K562 (cell line): ENCODE data around the gene SMG5. TPM values are rescaled to one million over a fixed set of nuclear protein-coding genes. Genes with fewer than 3 reads are reported as not detected.
A peak's percentile ranks its signal among the peaks of the same experiment; 100 is the strongest.

ENCODE experiments used
- ATAC-seq: fragments of 200-7000 bp; cut with Tn5 transposase; 3 replicates; pipeline ENCODE4 v1.9.1; 2020; ENCODE audit warnings: moderate library complexity
- BruUV-seq: library from RNA; stranded (reverse); fragments of 400-500 nt; replicated peaks from 2 replicates; lab custom pipeline; 2021; lab: Mats Ljungman, UMichigan
- CTCF ChIA-PET: fragments of 300-600 bp; formaldehyde crosslinking; extraction: SDS; loops from one replicate; lab custom pipeline; 2021; ENCODE audit warnings: low intra/inter-chr PET ratio; lab: Yijun Ruan, JAX
- POLR2A ChIA-PET: fragments of 300-600, 350-650 bp; sonication (Branson Sonifier 250); formaldehyde crosslinking; extraction: SDS; loops from one replicate; lab custom pipeline; 2021; ENCODE audit warnings: antibody characterized with exemption, inconsistent platforms; lab: Yijun Ruan, JAX
- DNase-seq, 4 experiments: peaks; one replicate each; pipeline versions ENCODE4 v3.0.0 to v3.0.0-alpha.2; 2011 to 2018; ENCODE audit warnings: low spot score in 3 of 4, mixed read lengths in 3 of 4; ENCODE audit errors: extremely low read depth in 1 of 4
- FAIRE-seq: peaks from 2 replicates; lab custom pipeline; 2011; peaks lifted over from hg19 to GRCh38; lab: Jason Lieb, UNC
- H2AFZ ChIP-seq: 2 replicates; pipeline ENCODE4 v1.6.0; 2011; ENCODE audit warnings: low read depth, low read length, control low read depth, inconsistent platforms
- H3K27ac ChIP-seq: fragments of 200-600 bp; 3 replicates; pipeline ENCODE4 v1.8.0; 2011; ENCODE audit warnings: low read depth, mild to moderate bottlenecking, control low read depth, inconsistent platforms, low read length, moderate library complexity, mixed read lengths; ENCODE audit errors: extremely low read depth
- H3K27me3 ChIP-seq, 2 experiments: fragments of 300-600 bp in 1 of 2; 2 replicates in 1 of 2; 3 replicates in 1 of 2; pipeline versions ENCODE4 v1.6.0 to v1.8.0; 2011; ENCODE audit warnings: inconsistent platforms in 2 of 2, low read length in 2 of 2, mild to moderate bottlenecking in 1 of 2, mixed read lengths in 1 of 2, moderate library complexity in 1 of 2; ENCODE audit not compliant: control insufficient read depth in 2 of 2, insufficient read depth in 2 of 2
- H3K36me3 ChIP-seq: fragments of 300-600 bp; 3 replicates; pipeline ENCODE4 v1.8.0; 2011; ENCODE audit warnings: mild to moderate bottlenecking, low read length, inconsistent platforms; ENCODE audit not compliant: control insufficient read depth, insufficient read depth
- H3K4me1 ChIP-seq, 2 experiments: fragments of 200-600 bp in 1 of 2; replicated peaks in 1 of 2; 2 replicates in 1 of 2; 3 replicates in 1 of 2; pipeline versions ENCODE4 v1.5.1 to v1.8.0; 2011; ENCODE audit warnings: inconsistent platforms in 2 of 2, low read length in 2 of 2, mild to moderate bottlenecking in 1 of 2, mixed read lengths in 1 of 2, moderate library complexity in 1 of 2; ENCODE audit not compliant: control insufficient read depth in 2 of 2, insufficient read depth in 2 of 2
- H3K4me2 ChIP-seq: 2 replicates; pipeline ENCODE4 v1.6.1; 2011; ENCODE audit warnings: low read length, control low read depth, inconsistent platforms, mixed read lengths; ENCODE audit not compliant: insufficient read depth
- H3K4me3 ChIP-seq: fragments of 200-600 bp; sonication (generic), shearing (Covaris generic); 2 replicates; pipeline ENCODE4 v1.5.1; 2016; ENCODE audit warnings: control low read depth, inconsistent platforms
- H3K79me2 ChIP-seq: fragments of 200-600 bp; 3 replicates; pipeline ENCODE4 v1.8.0; 2011; ENCODE audit warnings: low read length, inconsistent platforms; ENCODE audit not compliant: control insufficient read depth, insufficient read depth
- H3K9ac ChIP-seq, 2 experiments: 2 replicates each; pipeline versions ENCODE4 v1.6.0 to v1.6.1; 2011; ENCODE audit warnings: low read depth in 2 of 2, low read length in 2 of 2, control low read depth in 1 of 2, inconsistent platforms in 1 of 2, mild to moderate bottlenecking in 1 of 2, mixed read lengths in 1 of 2; ENCODE audit not compliant: insufficient read depth in 1 of 2
- H3K9me1 ChIP-seq: one replicate; pipeline ENCODE4 v1.6.0; 2011; ENCODE audit warnings: inconsistent platforms, mild to moderate bottlenecking, low read length, moderate library complexity; ENCODE audit not compliant: control insufficient read depth, insufficient read depth
- H3K9me3 ChIP-seq: replicated peaks from 2 replicates; pipeline ENCODE4 v1.5.1; 2011; ENCODE audit warnings: low read depth, low read length, inconsistent platforms; ENCODE audit not compliant: control insufficient read depth, insufficient read depth
- H4K20me1 ChIP-seq: replicated peaks from 2 replicates; pipeline ENCODE4 v1.6.1; 2011; ENCODE audit warnings: low read length, inconsistent platforms, mixed read lengths; ENCODE audit not compliant: control insufficient read depth, insufficient read depth
- MAFF ChIP-seq: IDR thresholded peaks from 2 replicates; pipeline ENCODE4 v1.6.1; 2012; ENCODE audit warnings: low read length, improper control_type of control experiment
- NFE2L1 ChIP-seq: fragments of 450-650 bp; IDR thresholded peaks from 2 replicates; pipeline ENCODE4 v1.6.1; 2016; ENCODE audit warnings: missing genetic modification characterization, low read depth, mild to moderate bottlenecking, missing compliant biosample characterization, moderate library complexity, borderline replicate concordance
- NFIC ChIP-seq: fragments of 450-650 bp; IDR thresholded peaks from 2 replicates; pipeline ENCODE4 v1.6.1; 2017; ENCODE audit warnings: mild to moderate bottlenecking, inconsistent platforms
- POLR2G ChIP-seq: fragments of 200-400 bp; formaldehyde crosslinking; IDR thresholded peaks from 2 replicates; pipeline ENCODE4 v1.6.1; 2017; ENCODE audit warnings: low read depth, mild to moderate bottlenecking, antibody characterized with exemption, low read length, moderate library complexity
- RFX7 ChIP-seq: fragments of 250-450 bp; sonication (Bioruptor Pico); IDR thresholded peaks from 2 replicates; pipeline ENCODE4 v1.5.1; 2021; ENCODE audit warnings: mild to moderate bottlenecking
- SP1 ChIP-seq: sonication (generic); formaldehyde crosslinking; IDR thresholded peaks from 2 replicates; pipeline ENCODE4 v1.8.1; 2022; ENCODE audit warnings: mild to moderate bottlenecking, missing genetic modification reagents
- ZNF764 ChIP-seq: fragments of 250-450 bp; sonication (Bioruptor Pico); IDR thresholded peaks from 2 replicates; pipeline ENCODE4 v1.4.0; 2020; ENCODE audit warnings: low read depth, mild to moderate bottlenecking, moderate library complexity
- ZNF77 ChIP-seq: fragments of 250-450 bp; sonication (Bioruptor Pico); IDR thresholded peaks from 2 replicates; pipeline ENCODE4 v1.5.0; 2020
- WGBS: fragments of 100-300 bp; shearing (Covaris generic); methylation state at CpG from one replicate; pipeline ENCODE4 v1.1.6; 2016; ENCODE audit warnings: low coverage, mixed read lengths; ENCODE audit not compliant: insufficient coverage; ENCODE audit errors: missing lambda C conversion rate; 5-methylcytosine and 5-hydroxymethylcytosine counted together
- in situ Hi-C: fragments of 300-500 bp; cut with MboI; formaldehyde crosslinking; loops from 4 replicates; pipeline ENCODE4 v1.15.0; 2018; ENCODE audit warnings: inconsistent platforms, mixed read lengths
- intact Hi-C: fragments of 100-400 bp; cut with micrococcal nuclease; formaldehyde crosslinking; loops from 2 replicates; pipeline ENCODE4 v1.14.2; 2022
- polyA plus RNA-seq, 8 experiments: library from polyadenylated mRNA; depleted of rRNA in 4 of 8; stranded (reverse) in 5 of 8; unstranded in 3 of 8; fragments of >200 nt; fragmentation: Nextera tagmentation in 2 of 8; fragmentation: Illumina TruSeq in 1 of 8; extraction: Ambion mirVana in 2 of 8; extraction: Trizol in 1 of 8; gene quantifications; 2 replicates each; pipeline versions ENCODE4 v1.2.1 to v1.2.3, GENCODE V29; 2011 to 2014; ENCODE audit warnings: inconsistent platforms in 1 of 8, missing spikeins in 1 of 8
- total RNA-seq, 7 experiments: library from RNA; depleted of rRNA in 6 of 7; stranded (reverse); fragments of >200 nt in 6 of 7; fragmentation: Illumina TruSeq in 2 of 7; extraction: Trizol in 2 of 7; gene quantifications; 2 replicates each; pipeline versions ENCODE4 v1.2.1 to v1.2.3, GENCODE V29; 2011 to 2021; ENCODE audit warnings: low replicate concordance in 1 of 7
- TF ChIP-seq, protein P1 (sequence below): sonication (generic); IDR thresholded peaks from 2 replicates; pipeline ENCODE4 v1.6.1; 2016

The SMG5 gene
- total and polyA plus RNA-seq, 9 of the 15 experiments (the other 6 are each of a cell fraction or from before 2014, with no cell fraction given): 1.4 to 85.9 (median 53.0) TPM

DNA sequence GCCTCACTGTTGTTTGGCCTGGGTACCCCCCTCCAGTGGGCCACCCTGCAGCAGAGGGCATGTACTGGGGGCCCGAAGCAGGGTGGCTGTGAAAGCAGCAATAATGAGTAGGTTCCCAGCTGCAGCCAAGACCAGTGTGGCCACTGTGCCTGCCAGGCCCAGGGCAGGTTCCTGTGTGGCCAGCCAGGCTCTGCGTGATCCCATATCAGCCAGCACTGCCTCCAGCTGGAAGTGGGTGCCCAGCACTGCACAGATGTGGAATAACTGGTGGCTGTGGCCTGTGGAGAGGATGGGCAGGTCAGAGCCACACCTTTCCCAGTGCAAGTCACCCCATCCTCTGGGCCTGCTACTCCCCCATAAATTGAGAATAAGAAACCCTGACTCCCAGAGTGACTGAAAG is 38.5 kb downstream of the SMG5 start:
- Histone ChIP-seq H3K27ac (no peak overlapping the region), H3K36me3 (peaks cover 11% of the 10 kb centered on the region; the same call in 1 of the 3 replicates), H3K4me3 (no peak overlapping the region), H3K27me3 (no peaks in the 10 kb centered on the region), H2AFZ (no peak overlapping the region), H3K4me1 (peaks cover 0 to 53% of the 10 kb centered on the region in 2 experiments; a peak in 3 of 5 replicates), H4K20me1 (no peaks in the 10 kb centered on the region; the same call in 1 of the 2 replicates), H3K79me2 (no peaks in the 10 kb centered on the region), H3K4me2 (no peak overlapping the region), H3K9me3 (no peaks in the 10 kb centered on the region), H3K9me1 (peaks cover 3% of the 10 kb centered on the region), H3K9ac (no peak overlapping the region; a peak in 2 of 4 replicates)
- intact Hi-C loops (no loop called here), in situ Hi-C loops (no loop called here)
- ChIA-PET CTCF (no interaction called here), POLR2A (interaction anchor here (0.6 to 0.9 kb wide), 4 partner anchors 14 to 103 kb away, joined by 3 to 4 read pairs (median 3); no protein-coding TSS in a partner anchor)
- DNase-seq (no peak), ATAC-seq (no peak), FAIRE-seq (no peak)
- 83% methylated on average over 2 of the region's 2 CpGs for WGBS
- TF ChIP-seq ZNF764 (CRISPR knock-in tag): no peak
- TF ChIP-seq SP1 (CRISPR knock-in tag): 0 out of 2 replicates have a peak, but pooled peaks have one; percentile 21
- BruUV-seq: no TSS peak

DNA sequence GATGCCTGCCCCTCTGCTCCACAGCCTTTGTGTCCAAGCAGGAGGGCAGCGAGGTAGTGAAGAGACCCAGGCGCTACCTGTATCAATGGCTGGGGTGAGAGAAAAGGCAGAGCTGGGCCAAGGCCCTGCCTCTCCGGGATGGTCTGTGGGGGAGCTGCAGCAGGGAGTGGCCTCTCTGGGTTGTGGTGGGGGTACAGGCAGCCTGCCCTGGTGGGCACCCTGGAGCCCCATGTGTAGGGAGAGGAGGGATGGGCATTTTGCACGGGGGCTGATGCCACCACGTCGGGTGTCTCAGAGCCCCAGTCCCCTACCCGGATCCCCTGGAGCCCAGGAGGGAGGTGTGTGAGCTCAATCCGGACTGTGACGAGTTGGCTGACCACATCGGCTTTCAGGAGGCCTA is 39.9 kb downstream of the SMG5 start:
- Histone ChIP-seq H3K27me3 (no peaks in the 10 kb centered on the region), H3K9me3 (no peaks in the 10 kb centered on the region), H3K27ac (no peak overlapping the region), H3K79me2 (no peaks in the 10 kb centered on the region), H3K4me2 (no peak overlapping the region), H3K4me1 (peaks cover 0 to 48% of the 10 kb centered on the region in 2 experiments; a peak in 3 of 5 replicates), H3K4me3 (no peak overlapping the region), H2AFZ (no peak overlapping the region), H3K9ac (peak overlapping the region in 1 of 2 experiments; percentile 79; a peak in 2 of 4 replicates)
- 44% methylated on average over 7 of the region's 10 CpGs for WGBS
- BruUV-seq: no TSS peak
- in situ Hi-C loops: no loop called here
- FAIRE-seq (no peak), DNase-seq (no peak)
- intact Hi-C loops: no loop called here
- TF ChIP-seq NFIC (no peak), RFX7 (CRISPR knock-in tag) (no peak), ZNF77 (CRISPR knock-in tag) (no peak), MAFF (no peak), POLR2G (peak; percentile 47), NFE2L1 (tag) (no peak)
- TF ChIP-seq, protein P1, sequence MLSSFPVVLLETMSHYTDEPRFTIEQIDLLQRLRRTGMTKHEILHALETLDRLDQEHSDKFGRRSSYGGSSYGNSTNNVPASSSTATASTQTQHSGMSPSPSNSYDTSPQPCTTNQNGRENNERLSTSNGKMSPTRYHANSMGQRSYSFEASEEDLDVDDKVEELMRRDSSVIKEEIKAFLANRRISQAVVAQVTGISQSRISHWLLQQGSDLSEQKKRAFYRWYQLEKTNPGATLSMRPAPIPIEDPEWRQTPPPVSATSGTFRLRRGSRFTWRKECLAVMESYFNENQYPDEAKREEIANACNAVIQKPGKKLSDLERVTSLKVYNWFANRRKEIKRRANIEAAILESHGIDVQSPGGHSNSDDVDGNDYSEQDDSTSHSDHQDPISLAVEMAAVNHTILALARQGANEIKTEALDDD: no peak
- TF ChIP-seq, all 486 proteins: peak for 1
- POLR2A ChIA-PET: interaction anchor here (0.6 to 2.0 kb wide), 5 partner anchors 9 to 87 kb away, joined by 3 to 7 read pairs (median 5); no protein-coding TSS in a partner anchor
- Histone ChIP-seq H4K20me1 (no peaks in the 10 kb centered on the region; the same call in 1 of the 2 replicates), H3K9me1 (peaks cover 3% of the 10 kb centered on the region), H3K36me3 (peaks cover 17% of the 10 kb centered on the region; the same call in 2 of the 3 replicates)
- no peak for ATAC-seq
- CTCF ChIA-PET: interaction anchor here (0.5 kb wide), 1 partner anchor 520 kb away, joined by 3 read pairs; no protein-coding TSS in a partner anchor
